Spinal cord (tissue), 10 donors: Measurements from ENCODE around the gene FBXO46. TPM values are rescaled to one million over a fixed set of nuclear protein-coding genes. Genes with fewer than 3 reads are reported as not detected.
A peak's percentile ranks its signal among the peaks of the same experiment; 100 is the strongest.
"Not testable (repeated sequence)": the region's sequence is repeated elsewhere in the genome, so short reads cannot be mapped to it uniquely, and the experiment has no call there.

Experiments
- DNase-seq, 6 donors: peaks; one replicate each; pipeline versions ENCODE4 v3.0.0 to v3.0.0-alpha.2; 2013 to 2015; ENCODE audit warnings: low spot score in 6 of 6, low read depth in 4 of 6
- H3K27ac ChIP-seq: one replicate; pipeline ENCODE4 v1.5.1; 2013; ENCODE audit warnings: low read depth, low read length, control low read depth
- H3K27me3 ChIP-seq: one replicate; pipeline ENCODE4 v1.6.1; 2013; ENCODE audit warnings: low read length; ENCODE audit not compliant: control insufficient read depth, insufficient read depth
- H3K36me3 ChIP-seq: one replicate; pipeline ENCODE4 v1.6.1; 2013; ENCODE audit warnings: low read length; ENCODE audit not compliant: control insufficient read depth, insufficient read depth
- H3K4me1 ChIP-seq: one replicate; pipeline ENCODE4 v1.6.1; 2013; ENCODE audit warnings: low read length; ENCODE audit not compliant: control insufficient read depth, insufficient read depth
- H3K4me3 ChIP-seq: one replicate; pipeline ENCODE4 v1.5.1; 2013; ENCODE audit warnings: low read depth, low read length, control low read depth
- H3K9me3 ChIP-seq: one replicate; pipeline ENCODE4 v1.6.1; 2013; ENCODE audit warnings: low read length; ENCODE audit not compliant: control insufficient read depth, insufficient read depth
- WGBS: methylation state at CpG from one replicate; pipeline ENCODE4 v1.1.5; 2013; ENCODE audit warnings: missing lambda C conversion rate; ENCODE audit not compliant: insufficient coverage; 5-methylcytosine and 5-hydroxymethylcytosine counted together
- polyA plus RNA-seq, 2 donors: library from polyadenylated mRNA; unstranded; fragments of 120-200 nt; gene quantifications; one replicate each; pipeline ENCODE4 v1.2.1, GENCODE V29; 2013; ENCODE audit not compliant: insufficient read length in 2 of 2
- total RNA-seq, 2 donors: library from RNA; depleted of rRNA in 1 of 2; stranded (reverse); fragments of 120-200 nt in 1 of 2; fragments of >200 nt in 1 of 2; gene quantifications; one replicate each; pipeline versions ENCODE4 v1.2.3 to v1.2.4, GENCODE V29; 2013 to 2014
- donor health status: healthy.

Gene FBXO46
- total and polyA plus RNA-seq, 4 donors = 3.5 to 13.6 (median 11.2) TPM

DNA sequence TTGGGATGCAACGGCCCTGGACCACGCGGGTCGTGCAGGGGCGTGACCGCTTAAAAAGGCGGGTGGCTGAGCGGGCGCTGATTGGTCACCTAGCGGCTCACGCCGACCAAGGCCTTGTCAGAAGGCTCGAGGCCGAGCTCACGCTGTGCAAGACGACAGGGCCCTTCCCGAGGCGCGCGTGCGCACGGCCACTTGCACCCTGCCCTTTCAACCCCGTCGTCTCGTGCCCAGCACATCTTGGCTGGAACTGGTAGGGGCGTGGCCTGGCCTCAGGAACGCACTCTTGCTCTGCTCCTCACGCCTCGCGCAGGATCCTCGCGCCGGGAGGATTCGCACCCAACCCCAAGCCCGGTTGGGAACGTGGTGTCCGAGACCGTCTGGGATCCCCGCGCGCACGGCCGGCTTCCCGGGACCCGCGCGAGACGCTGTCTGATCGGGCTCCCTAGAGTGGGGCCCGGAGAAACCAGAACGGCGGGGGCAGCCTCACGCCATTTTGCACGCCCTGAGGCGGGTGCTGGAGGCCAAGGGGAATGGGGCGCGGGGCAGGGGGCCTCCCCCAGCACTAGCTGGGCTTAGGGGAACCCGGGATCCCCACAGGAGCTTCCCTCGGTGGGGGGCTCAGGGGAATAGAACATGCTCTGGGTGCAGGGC is 2.6 kb upstream of the FBXO46 start, which contains the start of gene MEIOSIN:
Gene MEIOSIN (plus strand): TSS at position 280 of the 651 bp plus-strand sequence. CDS start 1,938 bp downstream, outside the sequence.
- H3K9me3 ChIP-seq = no peaks in the 10 kb centered on the region
- 89% methylated on average over 59 of the region's 59 CpGs for WGBS

DNA sequence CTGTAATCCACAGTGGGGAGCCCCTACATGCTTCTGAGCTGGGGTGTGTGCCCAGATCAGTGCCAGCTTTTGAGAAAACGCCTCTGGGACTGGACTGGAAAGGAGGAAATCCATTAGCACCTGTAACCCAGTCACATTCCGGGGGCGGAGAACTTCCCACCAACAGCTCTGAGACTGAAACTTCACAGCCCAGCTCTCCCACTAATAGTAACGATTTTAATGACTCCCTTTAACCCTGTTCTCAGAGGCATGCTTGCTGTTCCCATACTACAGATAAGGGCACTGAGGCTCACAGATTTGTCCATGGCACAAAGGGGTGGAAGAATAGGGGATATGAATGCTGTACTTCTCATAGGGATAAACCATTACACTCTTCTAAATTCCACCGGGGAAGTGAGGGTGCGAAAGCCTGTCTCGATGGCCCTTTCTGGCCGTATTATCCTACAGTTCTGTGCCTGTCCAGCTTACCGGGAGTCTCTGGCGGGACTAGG is 851 bp downstream of the FBXO46 start:
- Histone ChIP-seq H3K27ac (no peak overlapping the region), H3K27me3 (no peaks in the 10 kb centered on the region), H3K9me3 (no peaks in the 10 kb centered on the region), H3K4me1 (peaks cover 29% of the 10 kb centered on the region), H3K4me3 (peak overlapping the region; percentile 76), H3K36me3 (peaks cover 8% of the 10 kb centered on the region)
- WGBS = 2% methylated on average over 8 of the region's 10 CpGs
- DNase-seq = no peak

More for the DNA sequence above, 2.6 kb upstream of the FBXO46 start, which contains the start of gene MEIOSIN:
- Histone ChIP-seq H3K4me1 (peaks cover 20% of the 10 kb centered on the region), H3K36me3 (no peaks in the 10 kb centered on the region), H3K27ac (no peak within 1 kb of the TSS), H3K27me3 (no peaks in the 10 kb centered on the region), H3K4me3 (no peak within 1 kb of the TSS)
- DNase-seq = no peak

DNA sequence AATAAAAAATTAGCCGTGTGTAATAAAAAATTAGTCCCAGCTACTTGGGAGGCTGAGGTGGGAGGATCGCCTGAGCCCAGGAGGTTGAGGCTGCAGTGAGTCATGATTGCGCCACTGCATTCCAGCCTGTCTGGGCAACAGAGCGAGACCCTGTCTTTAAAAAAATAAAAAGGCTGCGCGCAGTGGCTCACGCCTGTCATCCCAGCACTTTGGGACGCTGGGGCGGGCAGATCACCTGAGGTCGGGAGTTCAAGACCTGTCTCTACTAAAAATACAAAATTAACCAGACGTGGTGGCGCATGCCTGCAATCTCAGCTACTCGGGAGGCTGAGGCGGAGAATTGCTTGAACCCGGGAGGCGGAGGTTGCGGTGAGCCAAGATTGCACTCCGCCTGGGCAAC is 2.0 kb downstream of the FBXO46 start:
- 97% methylated on average over 15 of the region's 18 CpGs for WGBS

DNA sequence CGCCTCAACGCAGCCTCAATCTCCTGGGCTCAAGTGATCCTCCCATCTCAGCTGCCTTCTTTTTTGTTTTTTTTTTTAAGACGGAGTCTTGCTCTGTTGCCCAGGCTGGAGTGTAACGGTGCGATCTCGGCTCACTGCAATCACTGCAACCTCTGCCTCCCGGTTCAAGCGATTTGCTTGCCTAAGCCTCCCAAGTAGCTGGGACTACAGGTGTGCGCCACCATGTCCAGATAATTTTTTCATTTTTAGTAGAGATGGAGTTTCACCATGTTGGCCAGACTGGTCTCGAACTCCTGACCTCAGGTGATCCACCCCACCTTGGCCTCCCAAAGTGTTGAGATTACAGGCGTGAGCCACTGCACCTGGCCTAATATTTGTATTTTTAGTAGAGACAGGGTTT is 10.6 kb downstream of the FBXO46 start:
- peaks cover 16% of the 10 kb centered on the region for H3K36me3 ChIP-seq
- not testable (repeated sequence) for H3K27me3 ChIP-seq, H3K4me3 ChIP-seq, H3K27ac ChIP-seq, DNase-seq, H3K9me3 ChIP-seq
- WGBS = 98% methylated on average over 9 of the region's 11 CpGs
- peaks cover 11% of the 10 kb centered on the region for H3K4me1 ChIP-seq

More for the DNA sequence above, 2.0 kb downstream of the FBXO46 start:
- H3K4me1 ChIP-seq = peaks cover 29% of the 10 kb centered on the region
- H3K4me3 ChIP-seq, H3K9me3 ChIP-seq, DNase-seq, H3K27me3 ChIP-seq, H3K27ac ChIP-seq, H3K36me3 ChIP-seq: not testable (repeated sequence)

DNA sequence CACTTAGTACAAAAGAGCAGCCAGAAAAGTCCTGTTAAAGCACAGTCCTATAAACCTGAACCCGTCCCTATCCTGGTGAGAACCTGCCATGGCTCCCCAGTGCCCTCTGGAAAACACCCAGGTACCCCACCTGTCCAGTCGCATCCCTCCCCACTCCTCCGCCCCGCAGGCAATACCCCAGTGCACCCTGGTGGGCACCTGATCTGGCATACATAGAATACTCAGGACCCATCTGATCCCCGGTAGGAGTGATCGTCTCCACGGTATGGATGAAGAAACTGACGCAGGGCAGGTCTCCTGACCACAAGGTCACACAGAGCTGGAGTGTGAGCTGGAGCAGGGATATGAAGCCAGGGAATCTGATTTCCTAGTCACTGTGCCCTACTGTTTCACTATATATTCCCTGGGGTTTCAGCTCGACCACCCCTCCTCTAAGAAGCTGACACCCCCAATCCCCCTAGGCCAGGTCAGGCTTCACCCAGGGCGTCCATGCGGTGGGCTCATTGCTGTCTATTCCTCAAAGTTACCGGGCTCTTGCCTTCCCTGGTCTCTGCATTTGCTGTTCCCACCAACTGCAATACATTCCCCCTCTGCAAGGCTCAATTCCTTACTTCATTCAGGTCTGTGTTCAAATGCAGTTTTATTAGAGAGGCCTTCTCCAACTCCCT is 12.6 kb downstream of the FBXO46 start:
- 63% methylated on average over 7 of the region's 12 CpGs for WGBS
- Histone ChIP-seq H3K27me3 (no peaks in the 10 kb centered on the region), H3K27ac (peak overlapping the region; percentile 95), H3K4me1 (peaks cover 11% of the 10 kb centered on the region), H3K36me3 (peaks cover 19% of the 10 kb centered on the region), H3K9me3 (no peaks in the 10 kb centered on the region), H3K4me3 (peak overlapping the region; percentile 85)
- no peak for DNase-seq

DNA sequence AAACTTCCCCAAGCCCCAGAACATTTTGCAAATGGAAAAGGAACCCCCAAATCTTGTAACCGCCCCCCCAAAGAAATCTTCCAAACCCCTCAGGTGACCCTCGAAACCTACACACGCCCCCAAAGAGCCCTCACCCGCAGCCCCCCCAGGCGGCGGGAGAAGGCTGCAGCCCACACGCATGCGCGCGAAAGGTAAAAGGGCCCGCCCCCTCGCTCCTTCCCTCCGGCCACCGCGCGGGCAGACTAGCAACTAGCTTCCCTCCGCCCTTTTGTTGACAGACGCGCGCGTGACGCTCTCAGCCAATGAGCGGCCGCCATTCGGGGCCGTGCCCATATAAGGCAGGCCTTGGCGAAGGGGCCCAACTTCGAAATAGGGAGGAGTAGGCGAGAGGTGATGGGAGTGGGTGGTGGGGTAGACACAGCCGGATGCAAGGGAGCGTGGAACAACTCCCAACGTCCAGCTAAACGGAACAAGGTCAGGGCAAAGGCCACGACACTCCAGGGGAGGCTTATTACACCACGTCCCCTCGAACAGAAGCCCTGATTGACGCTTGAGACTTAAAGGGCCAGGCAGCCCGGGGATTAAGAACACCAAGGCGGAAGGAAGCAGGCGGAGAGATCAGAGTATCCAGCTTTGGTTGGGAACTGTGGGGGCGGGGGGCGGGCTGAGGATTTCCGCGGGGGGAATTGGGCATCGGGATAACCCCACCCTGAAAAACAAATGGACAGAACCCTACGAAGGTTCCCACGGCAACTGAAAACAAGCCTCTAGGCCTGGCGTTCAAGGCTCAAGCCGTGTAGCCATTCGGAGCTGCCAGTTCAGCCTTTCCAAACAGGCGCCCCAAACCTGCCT is 13.3 kb downstream of the FBXO46 start:
- DNase-seq = peak; percentile 88 to 99 (median 95)
- Histone ChIP-seq H3K27me3 (no peaks in the 10 kb centered on the region), H3K9me3 (no peaks in the 10 kb centered on the region), H3K36me3 (peaks cover 19% of the 10 kb centered on the region), H3K27ac (peak overlapping the region; percentile 95), H3K4me1 (peaks cover 11% of the 10 kb centered on the region), H3K4me3 (peak overlapping the region; percentile 85)
- WGBS = under 1% methylated on average over 42 of the region's 51 CpGs

DNA sequence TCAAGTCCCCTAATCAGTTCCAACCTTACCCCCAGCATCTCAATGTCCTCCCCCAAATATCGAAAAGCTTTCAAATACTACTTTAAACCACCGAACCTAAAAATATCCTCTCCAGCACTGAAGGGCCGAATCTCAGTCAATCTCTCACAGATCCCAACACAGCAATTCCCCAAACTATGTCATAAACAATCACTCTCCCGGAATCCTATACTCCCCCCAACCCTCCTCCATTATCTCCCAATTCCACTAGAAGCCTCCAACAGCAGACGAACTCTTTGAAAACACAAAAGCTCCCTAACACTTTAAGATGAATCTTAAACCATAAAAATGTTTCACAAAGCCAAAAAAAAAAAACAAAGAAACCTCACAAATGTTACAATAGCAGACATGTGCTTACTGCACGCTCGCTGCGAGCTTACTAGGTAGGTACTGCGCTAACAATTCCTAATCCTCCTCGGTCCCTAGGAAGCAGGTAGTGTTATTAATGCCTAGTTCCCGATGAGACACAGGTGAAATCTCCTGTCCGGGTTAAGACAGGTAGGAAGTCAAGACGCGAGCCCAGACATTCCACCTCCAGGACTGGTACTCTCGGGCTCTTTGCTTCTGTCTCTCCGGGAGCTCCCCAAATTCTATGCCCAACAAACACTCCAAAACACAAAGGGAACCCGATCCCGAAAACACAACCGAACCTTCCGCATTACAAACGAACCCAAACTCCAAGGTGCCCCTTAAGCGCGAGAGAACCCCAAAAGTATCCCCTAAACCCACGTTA is 14.2 kb downstream of the FBXO46 start:
- no peaks in the 10 kb centered on the region for H3K27me3 ChIP-seq
- no peaks in the 10 kb centered on the region for H3K9me3 ChIP-seq
- H3K36me3 ChIP-seq = peaks cover 23% of the 10 kb centered on the region
- H3K4me1 ChIP-seq = peaks cover 11% of the 10 kb centered on the region
- WGBS = 5% methylated on average over 24 of the region's 24 CpGs
- H3K4me3 ChIP-seq = peak overlapping the region; percentile 85
- H3K27ac ChIP-seq = peak overlapping the region; percentile 95
- peak; percentile 2 to 57 (median 24) for DNase-seq

DNA sequence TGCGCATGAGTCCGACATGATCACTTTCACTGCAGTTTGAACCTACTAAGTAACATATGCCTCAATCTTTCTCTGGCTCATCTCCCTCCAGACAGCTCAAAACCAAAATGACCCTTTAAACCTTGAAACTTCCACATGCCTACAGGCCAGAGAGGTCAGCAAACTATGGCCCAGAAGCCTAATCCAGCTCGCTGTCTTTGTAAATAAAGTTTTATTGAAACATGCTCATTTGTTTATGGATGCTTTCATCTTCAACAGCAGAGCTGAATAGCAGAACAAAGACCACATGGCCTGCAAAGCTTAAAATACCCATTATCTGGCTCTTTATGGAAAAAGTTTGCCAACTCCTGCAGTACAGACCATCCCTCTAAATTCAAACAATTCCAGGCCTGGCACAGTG is 15.6 kb downstream of the FBXO46 start:
- Histone ChIP-seq H3K27ac (no peak overlapping the region), H3K27me3 (no peaks in the 10 kb centered on the region), H3K4me1 (peaks cover 11% of the 10 kb centered on the region), H3K4me3 (no peak overlapping the region), H3K36me3 (peaks cover 30% of the 10 kb centered on the region), H3K9me3 (no peaks in the 10 kb centered on the region)
- 71% methylated on average over 1 of the region's 3 CpGs for WGBS
- DNase-seq = no peak

DNA sequence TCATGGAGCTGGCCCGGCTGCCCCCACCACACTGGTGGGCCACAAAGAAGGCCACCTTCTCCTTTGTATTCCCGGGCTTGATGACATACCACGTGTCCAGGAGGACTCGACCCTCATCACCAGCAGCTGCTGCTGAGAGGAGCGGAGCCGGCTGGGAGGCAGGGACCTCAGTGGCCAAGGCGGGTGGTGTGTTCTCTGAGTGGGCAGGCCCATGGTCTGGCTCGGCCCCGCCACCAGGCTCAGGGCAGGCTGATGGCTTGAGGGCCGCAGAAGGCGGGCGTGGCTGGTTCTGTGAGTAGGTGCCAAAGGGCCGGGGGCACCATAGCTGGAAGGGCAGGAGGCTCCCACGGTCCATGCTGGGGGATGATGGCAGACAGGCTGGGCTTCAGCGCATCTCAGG is 17.6 kb downstream of the FBXO46 start:
- 92% methylated on average over 15 of the region's 15 CpGs for WGBS
- Histone ChIP-seq H3K4me1 (peaks cover 7% of the 10 kb centered on the region), H3K36me3 (peaks cover 39% of the 10 kb centered on the region), H3K4me3 (no peak overlapping the region), H3K27me3 (no peaks in the 10 kb centered on the region), H3K27ac (no peak overlapping the region), H3K9me3 (no peaks in the 10 kb centered on the region)
- no peak for DNase-seq
